Measurements from ENCODE around the gene EMC9. TPM values are rescaled to one million over a fixed set of nuclear protein-coding genes. Genes with fewer than 3 reads are reported as not detected.

Gene EMC9
- total RNA-seq, 1 donor from 2014 or later = 14.5 TPM

DNA sequence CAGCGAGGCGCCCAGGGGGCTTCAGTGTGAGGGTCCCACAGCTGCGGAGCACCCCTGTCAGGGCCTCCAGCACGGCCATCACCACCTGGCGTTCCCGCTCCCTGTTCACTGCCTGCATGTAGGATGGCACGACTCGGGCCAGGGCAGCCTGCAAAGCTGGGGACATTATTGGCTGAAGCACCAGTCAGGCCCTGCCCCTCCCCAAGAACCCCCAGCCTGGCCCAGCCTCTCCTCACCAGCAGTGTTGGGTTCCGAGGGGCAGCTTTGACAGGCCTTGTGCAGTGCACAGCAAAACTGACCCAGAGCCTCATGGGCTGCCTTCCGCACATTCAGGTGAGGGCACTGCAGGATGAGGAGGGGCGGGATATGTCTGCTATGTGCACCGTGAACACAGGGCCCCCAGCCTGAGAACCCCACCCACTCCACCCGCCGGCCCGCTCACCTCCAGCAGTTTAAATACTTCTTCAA lies 41.7 kb upstream of the EMC9 start:
- H3K4me1 ChIP-seq = peaks cover 25% of the 10 kb centered on the region
- H3K36me3 ChIP-seq = peaks cover 76% of the 10 kb centered on the region
- no peak for DNase-seq
- H3K27ac ChIP-seq (replicated peaks) = no peak overlapping the region
- no peaks in the 10 kb centered on the region for H3K9me3 ChIP-seq (replicated peaks)
- no peaks in the 10 kb centered on the region for H3K27me3 ChIP-seq (ENCODE audit: low read depth)
- TF ChIP-seq, protein P1, sequence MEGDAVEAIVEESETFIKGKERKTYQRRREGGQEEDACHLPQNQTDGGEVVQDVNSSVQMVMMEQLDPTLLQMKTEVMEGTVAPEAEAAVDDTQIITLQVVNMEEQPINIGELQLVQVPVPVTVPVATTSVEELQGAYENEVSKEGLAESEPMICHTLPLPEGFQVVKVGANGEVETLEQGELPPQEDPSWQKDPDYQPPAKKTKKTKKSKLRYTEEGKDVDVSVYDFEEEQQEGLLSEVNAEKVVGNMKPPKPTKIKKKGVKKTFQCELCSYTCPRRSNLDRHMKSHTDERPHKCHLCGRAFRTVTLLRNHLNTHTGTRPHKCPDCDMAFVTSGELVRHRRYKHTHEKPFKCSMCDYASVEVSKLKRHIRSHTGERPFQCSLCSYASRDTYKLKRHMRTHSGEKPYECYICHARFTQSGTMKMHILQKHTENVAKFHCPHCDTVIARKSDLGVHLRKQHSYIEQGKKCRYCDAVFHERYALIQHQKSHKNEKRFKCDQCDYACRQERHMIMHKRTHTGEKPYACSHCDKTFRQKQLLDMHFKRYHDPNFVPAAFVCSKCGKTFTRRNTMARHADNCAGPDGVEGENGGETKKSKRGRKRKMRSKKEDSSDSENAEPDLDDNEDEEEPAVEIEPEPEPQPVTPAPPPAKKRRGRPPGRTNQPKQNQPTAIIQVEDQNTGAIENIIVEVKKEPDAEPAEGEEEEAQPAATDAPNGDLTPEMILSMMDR (IDR thresholded peaks at IDR 0.05; ENCODE audit: borderline replicate concordance) = no peak
- intact Hi-C loops (cut with micrococcal nuclease) = no loop called here
- H3K4me3 ChIP-seq = no peak overlapping the region

DNA sequence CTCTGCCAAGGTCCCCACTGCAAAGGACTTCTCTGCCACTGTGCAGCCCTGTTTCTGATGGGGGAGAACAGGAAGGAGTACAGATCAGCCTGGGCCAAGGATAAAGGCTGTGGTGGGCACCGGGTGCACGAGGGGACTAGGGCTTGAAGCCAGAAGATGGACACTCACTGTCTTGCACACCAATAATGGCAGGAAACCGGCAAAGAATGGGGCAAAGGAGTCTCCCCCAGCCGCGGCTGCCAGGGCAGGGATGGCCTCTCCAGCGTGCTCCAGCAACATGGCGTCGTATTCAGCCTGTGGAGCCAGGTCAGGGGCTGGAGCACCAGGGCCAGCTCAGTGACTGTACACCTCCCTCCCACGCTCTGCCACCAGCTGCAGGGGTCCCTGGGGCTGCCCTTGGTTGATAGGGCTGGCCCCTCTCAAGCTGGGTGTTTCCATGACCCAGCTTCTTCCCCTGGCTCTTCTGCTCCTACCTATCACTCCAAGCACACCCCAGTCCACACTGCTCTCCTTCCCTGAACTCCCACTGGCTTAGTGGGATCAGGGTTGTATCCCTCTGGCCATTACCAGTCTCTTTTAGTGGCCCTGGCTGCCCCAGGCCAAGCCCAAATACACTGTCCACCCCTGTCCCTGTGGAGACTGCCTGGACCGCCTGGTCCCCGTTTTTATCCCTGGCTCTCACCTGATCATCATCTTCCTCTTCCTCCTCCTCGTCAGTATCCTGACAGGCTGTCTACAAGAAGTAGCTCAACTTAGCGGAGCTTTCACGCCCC lies 40.9 kb upstream of the EMC9 start:
- H3K4me3 ChIP-seq = no peak overlapping the region
- H3K9me3 ChIP-seq (replicated peaks) = no peaks in the 10 kb centered on the region
- no peak overlapping the region for H3K27ac ChIP-seq (replicated peaks)
- peaks cover 84% of the 10 kb centered on the region for H3K36me3 ChIP-seq
- H3K27me3 ChIP-seq (ENCODE audit: low read depth) = no peaks in the 10 kb centered on the region
- H3K4me1 ChIP-seq = peaks cover 18% of the 10 kb centered on the region
- DNase-seq = no peak
- TF ChIP-seq, protein P1 (IDR thresholded peaks at IDR 0.05; ENCODE audit: borderline replicate concordance) = no peak
- intact Hi-C loops (cut with micrococcal nuclease) = no loop called here

DNA sequence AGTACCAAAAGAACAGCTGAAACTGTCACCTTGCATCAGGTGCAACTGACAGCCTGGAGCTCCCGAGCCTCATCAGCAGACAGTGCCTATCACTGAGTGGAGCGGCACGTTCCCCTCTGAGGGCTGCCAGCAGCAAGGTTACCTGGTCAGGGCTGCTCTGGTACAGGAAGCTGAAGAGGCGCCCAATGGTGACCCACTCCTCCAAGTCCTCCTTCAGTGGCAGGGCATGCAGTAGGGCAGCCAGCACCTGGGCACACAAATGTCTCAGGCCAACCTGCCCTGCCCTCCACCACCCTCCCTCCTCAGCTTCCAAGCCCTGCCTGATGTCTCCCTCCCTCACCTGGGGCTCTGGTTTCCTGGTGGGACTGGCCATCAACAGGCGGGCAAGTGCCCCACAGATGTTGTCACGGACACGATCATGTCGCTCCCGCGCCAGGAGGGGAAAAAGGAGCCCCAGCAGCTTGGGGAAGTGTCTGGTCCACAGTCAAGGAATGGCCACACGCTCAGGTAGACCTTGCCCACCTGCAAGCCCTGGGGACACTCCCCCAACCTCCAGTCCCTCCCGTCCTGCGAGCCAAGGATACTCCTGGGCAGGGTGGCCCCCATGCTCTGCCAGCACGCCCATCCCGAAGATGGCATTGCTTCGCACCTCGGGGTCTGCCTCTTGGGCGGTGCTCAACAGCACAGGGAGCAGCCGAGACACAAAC lies 40.1 kb upstream of the EMC9 start:
- TF ChIP-seq, protein P1 (IDR thresholded peaks at IDR 0.05; ENCODE audit: borderline replicate concordance) = no peak
- intact Hi-C loops (cut with micrococcal nuclease) = no loop called here
- Histone ChIP-seq H3K27ac (replicated peaks) (no peak overlapping the region), H3K4me1 (peaks cover 17% of the 10 kb centered on the region), H3K36me3 (peaks cover 88% of the 10 kb centered on the region), H3K4me3 (no peak overlapping the region), H3K9me3 (replicated peaks) (no peaks in the 10 kb centered on the region), H3K27me3 (ENCODE audit: low read depth) (no peaks in the 10 kb centered on the region)
- no peak for DNase-seq

DNA sequence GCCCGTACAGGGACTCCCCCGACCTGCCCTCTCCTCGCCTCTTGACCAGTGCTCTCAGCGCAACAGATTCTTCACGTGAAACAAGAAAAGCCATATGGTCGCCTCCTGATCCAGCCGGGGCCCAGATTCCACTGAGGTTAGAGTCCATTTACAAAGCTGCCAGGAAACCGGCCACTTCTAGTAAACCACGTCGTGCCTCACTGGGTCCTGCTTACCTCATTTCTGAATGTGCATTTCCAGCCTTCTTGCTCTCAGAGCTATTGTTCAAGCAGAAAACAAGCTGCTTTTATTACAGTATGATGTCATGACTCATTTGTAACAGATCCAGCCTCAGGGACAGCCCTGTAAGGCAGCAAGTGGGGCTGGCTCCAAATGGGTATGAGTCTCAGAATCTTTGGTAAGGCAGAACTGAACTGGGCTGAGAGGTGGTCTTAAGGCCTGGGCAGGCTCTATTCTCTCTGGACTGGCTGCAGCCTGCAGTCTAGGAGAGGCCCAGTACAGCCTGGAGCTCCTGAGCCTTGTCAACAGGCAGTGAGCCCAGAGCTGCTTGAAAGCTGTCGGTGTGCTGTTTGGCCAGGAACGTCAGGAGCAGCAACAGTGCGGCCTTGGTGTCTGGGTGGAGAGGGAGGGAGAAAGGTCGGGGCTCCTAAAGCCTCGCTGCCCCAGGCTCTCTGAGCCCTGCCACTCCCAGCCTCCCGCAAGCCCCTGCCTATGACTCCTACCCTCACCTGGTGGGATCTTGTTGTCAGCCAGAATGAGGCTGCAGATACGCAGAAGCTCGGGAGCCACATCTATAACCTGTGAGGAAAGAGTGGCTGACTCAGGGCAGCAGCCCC lies 38.8 kb upstream of the EMC9 start:
- TF ChIP-seq, protein P1 (IDR thresholded peaks at IDR 0.05; ENCODE audit: borderline replicate concordance) = no peak
- no peaks in the 10 kb centered on the region for H3K9me3 ChIP-seq (replicated peaks)
- H3K36me3 ChIP-seq = peaks cover 77% of the 10 kb centered on the region
- peaks cover 17% of the 10 kb centered on the region for H3K4me1 ChIP-seq
- no peak overlapping the region for H3K4me3 ChIP-seq
- peak overlapping the region; percentile 57 for H3K27ac ChIP-seq (replicated peaks)
- no peak for DNase-seq
- intact Hi-C loops (cut with micrococcal nuclease) = no loop called here
- H3K27me3 ChIP-seq (ENCODE audit: low read depth) = no peaks in the 10 kb centered on the region

DNA sequence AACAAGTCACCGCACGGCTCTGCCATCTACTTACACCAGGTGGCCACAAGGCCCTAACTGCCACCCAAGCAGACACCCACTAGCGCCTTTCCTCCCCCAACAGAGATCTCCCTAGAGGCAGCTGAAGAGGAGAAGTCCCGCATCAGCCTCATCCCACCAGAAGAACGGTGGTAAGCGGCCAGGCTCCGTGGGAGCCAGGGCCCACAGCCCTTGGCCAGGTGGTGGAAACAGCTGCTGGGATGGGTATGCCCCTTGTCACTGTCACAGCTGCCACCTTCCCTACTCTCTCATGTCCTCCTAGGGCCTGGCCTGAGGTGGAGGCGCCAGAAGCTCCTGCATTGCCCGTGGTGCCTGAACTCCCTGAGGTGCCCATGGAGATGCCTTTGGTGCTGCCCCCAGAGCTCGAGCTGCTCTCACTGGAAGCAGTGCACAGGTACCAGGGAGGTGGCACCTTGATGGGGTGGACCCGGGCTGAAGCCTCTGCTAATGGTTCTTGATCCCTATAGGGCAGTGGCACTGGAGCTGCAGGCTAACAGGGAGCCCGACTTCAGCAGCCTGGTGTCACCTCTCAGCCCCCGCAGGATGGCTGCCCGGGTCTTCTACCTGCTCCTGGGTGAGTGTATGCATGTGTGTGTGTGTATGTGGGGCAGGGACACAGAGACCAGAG lies 38.0 kb upstream of the EMC9 start:
- Histone ChIP-seq H3K9me3 (replicated peaks) (no peaks in the 10 kb centered on the region), H3K4me1 (peaks cover 17% of the 10 kb centered on the region), H3K36me3 (peaks cover 70% of the 10 kb centered on the region), H3K4me3 (no peak overlapping the region), H3K27me3 (ENCODE audit: low read depth) (no peaks in the 10 kb centered on the region), H3K27ac (replicated peaks) (peak overlapping the region; percentile 57)
- intact Hi-C loops (cut with micrococcal nuclease) = no loop called here
- DNase-seq = no peak
- TF ChIP-seq, protein P1 (IDR thresholded peaks at IDR 0.05; ENCODE audit: borderline replicate concordance) = no peak
